Cardiac muscle cell (in vitro differentiated cells and primary cell): Measurements from ENCODE around the gene SKP1. TPM values are rescaled to one million over a fixed set of nuclear protein-coding genes. Genes with fewer than 3 reads are reported as not detected.
A peak's percentile ranks its signal among the peaks of the same experiment; 100 is the strongest.

Experiments used
- DNase-seq, 2 donors: peaks; one replicate each; pipeline versions ENCODE4 v3.0.0 to v3.0.0-alpha.2; 2010 to 2017; ENCODE audit warnings: low read depth in 1 of 2, low spot score in 1 of 2
- H3K27ac ChIP-seq: fragments of 200-600 bp; sonication (generic); 2 replicates; pipeline ENCODE4 v1.5.1; 2016
- H3K27me3 ChIP-seq: fragments of 200-600 bp; sonication (generic); 2 replicates; pipeline ENCODE4 v1.6.0; 2016; ENCODE audit warnings: control low read depth
- H3K36me3 ChIP-seq: fragments of 200-600 bp; sonication (generic); 2 replicates; pipeline ENCODE4 v1.5.1; 2016; ENCODE audit warnings: control low read depth
- H3K4me1 ChIP-seq: fragments of 200-600 bp; sonication (generic); 2 replicates; pipeline ENCODE4 v1.8.1; 2017; ENCODE audit warnings: low read depth, mild to moderate bottlenecking, mixed run types
- H3K4me3 ChIP-seq: fragments of 200-600 bp; sonication (generic); 2 replicates; pipeline ENCODE4 v1.5.1; 2016; ENCODE audit warnings: mild to moderate bottlenecking
- H3K9me3 ChIP-seq: fragments of 200-600 bp; sonication (generic); 2 replicates; pipeline ENCODE4 v1.5.1; 2017; ENCODE audit warnings: low read depth, mild to moderate bottlenecking, control low read depth
- polyA plus RNA-seq: library from polyadenylated mRNA; unstranded; fragments of >200 nt; fragmentation: Nextera tagmentation; extraction: Ambion mirVana; gene quantifications from 2 replicates; pipeline ENCODE4 v1.2.1, GENCODE V29; 2016
- total RNA-seq: library from RNA; depleted of rRNA; stranded (reverse); fragments of >200 nt; gene quantifications from 2 replicates; pipeline ENCODE4 v1.2.3, GENCODE V29; 2016
- TF ChIP-seq, protein P1 (sequence below): IDR thresholded peaks from 2 replicates; pipeline ENCODE4 v1.5.1; 2012; ENCODE audit warnings: low read depth, mild to moderate bottlenecking, low read length

The SKP1 gene
- total and polyA plus RNA-seq, 2 experiments from 2014 or later, result 301 to 1,444 TPM

DNA sequence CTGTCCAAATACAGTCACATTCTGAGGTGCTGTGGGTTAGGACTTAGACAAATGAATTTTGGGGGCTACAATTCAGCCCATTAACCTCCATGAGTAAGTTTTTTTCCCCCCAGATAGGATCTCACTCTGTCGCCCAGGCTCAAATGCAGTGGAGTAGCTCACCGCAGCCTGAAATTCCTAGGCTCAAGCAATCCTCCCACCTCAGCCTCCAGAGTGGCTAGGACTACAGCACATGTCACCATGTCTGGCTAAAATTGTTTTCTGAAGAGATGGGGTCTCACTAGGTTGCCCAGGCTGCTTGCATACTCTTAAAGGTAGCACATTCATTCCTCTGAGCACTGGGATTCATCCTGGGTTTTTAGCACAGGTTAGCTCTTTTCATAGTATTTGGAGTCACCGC, 26.9 kb upstream of the SKP1 start:
- DNase-seq, result no peak
- TF ChIP-seq, protein P1, sequence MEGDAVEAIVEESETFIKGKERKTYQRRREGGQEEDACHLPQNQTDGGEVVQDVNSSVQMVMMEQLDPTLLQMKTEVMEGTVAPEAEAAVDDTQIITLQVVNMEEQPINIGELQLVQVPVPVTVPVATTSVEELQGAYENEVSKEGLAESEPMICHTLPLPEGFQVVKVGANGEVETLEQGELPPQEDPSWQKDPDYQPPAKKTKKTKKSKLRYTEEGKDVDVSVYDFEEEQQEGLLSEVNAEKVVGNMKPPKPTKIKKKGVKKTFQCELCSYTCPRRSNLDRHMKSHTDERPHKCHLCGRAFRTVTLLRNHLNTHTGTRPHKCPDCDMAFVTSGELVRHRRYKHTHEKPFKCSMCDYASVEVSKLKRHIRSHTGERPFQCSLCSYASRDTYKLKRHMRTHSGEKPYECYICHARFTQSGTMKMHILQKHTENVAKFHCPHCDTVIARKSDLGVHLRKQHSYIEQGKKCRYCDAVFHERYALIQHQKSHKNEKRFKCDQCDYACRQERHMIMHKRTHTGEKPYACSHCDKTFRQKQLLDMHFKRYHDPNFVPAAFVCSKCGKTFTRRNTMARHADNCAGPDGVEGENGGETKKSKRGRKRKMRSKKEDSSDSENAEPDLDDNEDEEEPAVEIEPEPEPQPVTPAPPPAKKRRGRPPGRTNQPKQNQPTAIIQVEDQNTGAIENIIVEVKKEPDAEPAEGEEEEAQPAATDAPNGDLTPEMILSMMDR, result no peak
- Histone ChIP-seq H3K9me3 (no peaks in the 10 kb centered on the region), H3K4me3 (no peak overlapping the region), H3K36me3 (peaks cover 57% of the 10 kb centered on the region), H3K4me1 (no peaks in the 10 kb centered on the region), H3K27me3 (no peaks in the 10 kb centered on the region), H3K27ac (no peak overlapping the region)

DNA sequence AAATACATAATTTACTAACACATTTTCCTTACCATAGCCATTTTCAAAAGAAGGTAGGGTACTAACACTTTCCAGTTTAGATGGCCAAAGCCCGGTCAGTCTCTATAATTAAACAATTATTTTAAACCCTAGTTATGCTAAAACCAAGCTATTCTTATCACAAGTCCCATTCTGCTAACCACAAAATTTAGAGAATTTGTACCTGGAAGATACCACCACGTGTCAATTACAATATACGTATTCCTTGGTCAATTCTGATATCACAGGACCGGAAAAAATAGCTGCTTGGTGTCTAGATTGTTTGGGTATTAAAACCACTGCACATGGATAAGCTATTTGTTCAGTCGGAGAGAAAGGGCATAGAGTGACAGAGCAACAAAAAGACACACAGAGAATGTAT, 18.9 kb upstream of the SKP1 start:
- TF ChIP-seq, protein P1, result no peak
- H3K36me3 ChIP-seq, result peaks cover 54% of the 10 kb centered on the region
- H3K4me3 ChIP-seq, result no peak overlapping the region
- peak overlapping the region; percentile 17 for H3K27ac ChIP-seq
- H3K27me3 ChIP-seq, result no peaks in the 10 kb centered on the region
- H3K4me1 ChIP-seq, result no peaks in the 10 kb centered on the region
- no peak for DNase-seq
- no peaks in the 10 kb centered on the region for H3K9me3 ChIP-seq

DNA sequence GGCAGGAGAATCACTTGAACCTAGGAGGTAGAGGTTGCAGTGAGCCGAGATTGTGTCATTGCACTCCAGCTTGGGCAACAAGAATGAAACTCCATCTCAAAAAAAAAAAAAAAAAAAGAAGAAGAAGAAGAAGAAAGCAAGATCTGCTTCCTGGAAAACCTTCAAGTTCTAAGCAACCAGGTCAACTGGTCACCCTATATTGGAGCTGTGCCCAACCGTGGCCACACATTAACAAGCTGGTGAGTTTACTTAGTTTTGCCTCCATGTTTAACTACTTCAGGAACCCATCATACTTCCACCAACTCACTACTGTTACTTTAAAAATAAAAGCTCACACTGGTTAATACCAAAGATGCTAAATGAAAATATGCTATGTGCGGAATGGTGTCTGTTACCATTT, 12.3 kb upstream of the SKP1 start:
- Histone ChIP-seq H3K4me3 (no peak overlapping the region), H3K27me3 (no peaks in the 10 kb centered on the region), H3K4me1 (no peaks in the 10 kb centered on the region), H3K36me3 (no peaks in the 10 kb centered on the region), H3K27ac (no peak overlapping the region), H3K9me3 (no peaks in the 10 kb centered on the region)
- no peak for DNase-seq
- TF ChIP-seq, protein P1, result no peak

DNA sequence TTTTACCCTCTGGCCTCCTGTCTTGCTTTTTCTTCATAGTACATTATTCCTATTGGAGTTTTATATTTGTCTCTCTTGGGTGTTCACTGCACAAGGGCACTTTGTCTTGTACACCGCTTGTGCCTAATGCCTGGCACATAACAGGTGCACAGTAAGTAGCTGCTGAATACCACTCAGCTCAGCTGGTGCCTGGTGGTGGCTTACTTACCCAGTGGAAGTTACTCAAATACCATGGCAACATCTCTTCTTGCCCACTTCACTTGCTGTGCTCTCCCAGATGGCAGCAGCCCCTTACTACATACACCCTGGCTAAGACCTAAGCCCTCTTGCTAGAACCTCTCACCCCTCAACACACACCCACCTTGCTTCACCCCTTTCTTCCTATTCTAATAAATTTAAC, 11.3 kb upstream of the SKP1 start:
- H3K4me3 ChIP-seq, result no peak overlapping the region
- TF ChIP-seq, protein P1, result no peak
- H3K27me3 ChIP-seq, result no peaks in the 10 kb centered on the region
- no peaks in the 10 kb centered on the region for H3K4me1 ChIP-seq
- no peak overlapping the region for H3K27ac ChIP-seq
- no peak for DNase-seq
- H3K9me3 ChIP-seq, result no peaks in the 10 kb centered on the region
- no peaks in the 10 kb centered on the region for H3K36me3 ChIP-seq

DNA sequence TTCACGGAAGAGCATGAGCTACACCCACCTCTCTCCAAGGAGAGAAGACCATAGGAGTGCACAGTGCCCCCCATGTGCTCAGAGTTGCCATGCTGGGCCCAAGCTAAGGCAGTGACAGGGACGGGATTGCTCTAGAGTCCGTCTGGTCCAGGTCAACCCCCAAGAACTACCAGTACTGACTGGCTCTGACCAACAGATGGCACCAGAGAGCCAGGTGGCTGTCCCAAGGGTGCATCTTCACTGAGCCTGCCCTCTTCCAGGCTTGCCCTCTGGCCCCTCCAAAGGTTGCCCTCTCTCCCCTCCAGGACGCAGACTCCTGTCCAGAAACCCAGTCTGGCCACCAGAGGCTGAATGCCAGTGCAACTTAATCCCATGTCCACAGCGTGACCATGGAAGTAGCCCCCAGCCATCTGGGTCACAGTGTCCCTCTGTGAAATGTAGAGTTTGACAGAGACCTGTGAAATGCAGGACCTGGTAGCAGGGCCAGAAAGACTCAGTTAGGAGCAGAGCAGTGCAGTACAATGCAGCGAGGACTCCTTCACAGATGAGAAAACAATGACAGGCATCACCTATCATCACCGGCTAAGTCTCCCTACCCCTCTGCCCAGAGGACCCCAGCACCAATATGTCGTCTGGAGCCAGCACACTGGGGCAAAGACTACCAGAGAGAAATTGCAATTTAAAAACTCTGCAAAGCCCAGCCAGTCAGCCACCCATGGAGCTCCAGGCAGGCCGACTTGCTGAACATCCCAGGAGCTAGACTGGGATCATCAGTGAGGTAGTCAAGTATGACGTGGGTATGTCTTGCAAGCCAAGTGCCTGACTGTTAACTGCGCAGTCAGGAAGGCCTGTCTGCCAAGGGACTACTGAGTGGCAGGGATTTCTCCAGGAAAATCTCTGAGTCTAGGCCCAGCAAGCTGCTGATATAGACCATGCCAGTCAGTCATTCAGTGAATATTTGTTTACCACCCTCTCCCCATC, 7.7 kb upstream of the SKP1 start:
- Histone ChIP-seq H3K27ac (no peak overlapping the region), H3K4me3 (no peak overlapping the region), H3K36me3 (no peaks in the 10 kb centered on the region), H3K27me3 (no peaks in the 10 kb centered on the region), H3K9me3 (no peaks in the 10 kb centered on the region), H3K4me1 (no peaks in the 10 kb centered on the region)
- DNase-seq, result peak; percentile 70
- TF ChIP-seq, protein P1, result peak; percentile 93
